ENCODE measurements around the gene PACSIN2. TPM values are rescaled to one million over a fixed set of nuclear protein-coding genes. Genes with fewer than 3 reads are reported as not detected.
"Not testable (repeated sequence)": the region's sequence is repeated elsewhere in the genome, so short reads cannot be mapped to it uniquely, and the experiment has no call there.

PACSIN2 gene
- total RNA-seq, 2 experiments from 2014 or later = 32.0 to 39.9 TPM

DNA sequence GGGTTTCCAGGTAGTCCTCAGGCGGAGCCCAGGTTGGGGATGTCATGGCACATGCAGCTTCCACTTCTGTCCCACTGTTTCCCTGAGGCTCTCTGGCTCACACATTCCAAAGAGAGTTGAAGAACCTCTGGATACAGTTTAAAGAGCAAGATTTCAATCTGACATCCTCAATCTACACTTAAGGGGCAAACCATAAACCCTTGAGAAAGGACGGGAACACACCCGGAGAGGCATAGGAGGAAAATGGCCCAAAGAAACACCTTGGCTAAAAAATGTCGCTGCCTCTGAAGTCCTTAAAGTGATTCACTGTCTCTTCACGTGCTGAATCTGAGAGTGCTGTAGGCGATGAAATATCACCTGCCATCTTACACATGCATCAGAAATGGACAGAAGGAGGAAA lies 87.0 kb downstream of the PACSIN2 start:
- CTCF ChIA-PET = no interaction called here

DNA sequence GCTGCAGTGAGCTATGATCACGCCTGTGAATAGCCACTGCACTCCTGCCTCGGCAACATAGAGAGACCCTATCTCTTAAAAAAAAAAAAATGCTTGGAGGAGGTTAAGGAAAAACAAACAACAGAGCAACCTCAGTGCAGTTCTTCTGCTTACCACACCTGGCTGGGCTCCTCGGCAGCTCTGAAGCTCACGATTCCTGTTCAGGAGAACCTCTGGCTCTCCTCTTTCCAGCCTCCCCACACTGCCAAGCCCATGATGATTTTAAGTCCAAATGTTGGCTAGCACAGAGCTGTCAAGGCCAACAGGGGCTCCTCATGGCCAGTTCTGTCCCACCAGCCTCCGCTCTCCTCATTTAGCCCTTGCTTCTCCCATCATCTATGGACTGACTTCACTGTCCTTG lies 88.2 kb downstream of the PACSIN2 start:
- Mint-ChIP-seq H3K9me3 (ENCODE audit: low read depth) (no peaks in the 10 kb centered on the region), H3K4me1 (peaks cover 26% of the 10 kb centered on the region), H3K27ac (no peak overlapping the region), H3K4me3 (no peak overlapping the region), H3K36me3 (no peaks in the 10 kb centered on the region), H3K27me3 (no peaks in the 10 kb centered on the region)
- ATAC-seq (no peak), DNase-seq (no peak)
- CTCF ChIA-PET = no interaction called here

More for the DNA sequence above, 87.0 kb downstream of the PACSIN2 start:
- no peaks in the 10 kb centered on the region for H3K36me3 Mint-ChIP-seq
- H3K27me3 Mint-ChIP-seq = no peaks in the 10 kb centered on the region
- DNase-seq (no peak), ATAC-seq (no peak)
- no peak overlapping the region for H3K27ac Mint-ChIP-seq
- H3K9me3 Mint-ChIP-seq (ENCODE audit: low read depth) = no peaks in the 10 kb centered on the region
- H3K4me3 Mint-ChIP-seq = no peak overlapping the region
- peaks cover 29% of the 10 kb centered on the region for H3K4me1 Mint-ChIP-seq

DNA sequence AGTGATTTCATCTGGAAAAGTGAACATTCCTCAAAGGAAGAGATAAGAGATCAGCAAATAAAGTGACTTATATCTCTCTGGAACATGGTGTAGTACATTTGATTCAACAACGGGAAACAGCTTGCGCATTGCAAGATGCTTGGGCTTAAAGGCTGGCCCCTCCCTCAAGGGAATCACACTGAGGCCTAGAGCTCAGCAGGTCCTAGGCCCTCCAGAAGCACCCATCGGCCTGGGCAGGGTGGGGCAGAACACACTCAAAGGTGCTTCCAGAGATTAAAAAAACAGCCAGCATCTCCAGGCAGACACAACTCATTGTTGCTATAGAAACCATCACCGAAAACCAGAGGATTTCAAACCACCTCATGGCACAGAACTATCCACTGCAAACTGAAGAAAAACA lies 88.8 kb downstream of the PACSIN2 start:
- Mint-ChIP-seq H3K36me3 (no peaks in the 10 kb centered on the region), H3K9me3 (ENCODE audit: low read depth) (no peaks in the 10 kb centered on the region), H3K27ac (no peak overlapping the region), H3K4me1 (peaks cover 20% of the 10 kb centered on the region), H3K27me3 (no peaks in the 10 kb centered on the region), H3K4me3 (no peak overlapping the region)
- CTCF ChIA-PET = no interaction called here
- no peak for ATAC-seq
- DNase-seq = no peak

DNA sequence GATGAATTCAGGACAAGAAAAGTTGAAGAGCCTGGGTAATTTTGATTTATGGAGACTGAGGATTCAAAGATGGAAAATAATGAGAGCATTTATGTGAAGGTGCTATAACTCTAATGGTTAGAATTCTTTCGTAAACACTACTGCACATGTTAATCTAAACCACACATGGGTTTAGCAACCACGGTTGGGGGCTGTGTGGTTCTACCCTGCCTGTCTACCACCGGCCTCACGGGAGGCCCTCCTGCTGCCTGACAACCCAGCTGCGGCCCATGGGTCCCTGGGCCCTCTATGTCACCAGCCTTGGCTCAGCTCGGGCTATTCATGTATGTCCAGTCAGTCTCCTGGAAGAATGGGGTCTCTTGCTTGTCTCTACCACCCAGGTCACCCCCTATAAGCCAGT lies 89.4 kb downstream of the PACSIN2 start:
- peaks cover 18% of the 10 kb centered on the region for H3K4me1 Mint-ChIP-seq
- H3K9me3 Mint-ChIP-seq (ENCODE audit: low read depth) = no peaks in the 10 kb centered on the region
- no peak overlapping the region for H3K4me3 Mint-ChIP-seq
- ATAC-seq (peak; percentile 30), DNase-seq (peak; percentile 49)
- no peaks in the 10 kb centered on the region for H3K27me3 Mint-ChIP-seq
- CTCF ChIA-PET = no interaction called here
- H3K27ac Mint-ChIP-seq = no peak overlapping the region
- H3K36me3 Mint-ChIP-seq = no peaks in the 10 kb centered on the region

DNA sequence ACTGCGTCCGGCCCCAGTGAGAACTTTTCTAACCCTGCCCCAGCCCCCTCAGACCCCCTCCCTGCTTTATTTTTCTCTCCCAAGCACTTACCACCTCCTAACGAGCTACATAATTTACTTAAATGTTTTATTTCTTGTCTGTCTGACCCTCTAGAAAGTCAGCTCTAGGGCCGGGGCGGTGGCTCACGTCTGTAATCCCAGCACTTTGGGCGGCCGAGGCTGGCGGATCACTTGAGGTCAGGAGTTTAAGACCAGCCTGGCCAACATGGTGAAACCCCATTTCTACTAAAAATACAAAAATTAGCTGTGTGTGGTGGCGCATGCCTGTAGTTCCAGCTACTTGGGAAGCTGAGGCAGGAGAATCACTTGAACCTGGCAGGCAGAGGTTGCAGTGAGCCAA lies 89.9 kb downstream of the PACSIN2 start:
- not testable (repeated sequence) for H3K36me3 Mint-ChIP-seq
- H3K4me1 Mint-ChIP-seq = peaks cover 19% of the 10 kb centered on the region

DNA sequence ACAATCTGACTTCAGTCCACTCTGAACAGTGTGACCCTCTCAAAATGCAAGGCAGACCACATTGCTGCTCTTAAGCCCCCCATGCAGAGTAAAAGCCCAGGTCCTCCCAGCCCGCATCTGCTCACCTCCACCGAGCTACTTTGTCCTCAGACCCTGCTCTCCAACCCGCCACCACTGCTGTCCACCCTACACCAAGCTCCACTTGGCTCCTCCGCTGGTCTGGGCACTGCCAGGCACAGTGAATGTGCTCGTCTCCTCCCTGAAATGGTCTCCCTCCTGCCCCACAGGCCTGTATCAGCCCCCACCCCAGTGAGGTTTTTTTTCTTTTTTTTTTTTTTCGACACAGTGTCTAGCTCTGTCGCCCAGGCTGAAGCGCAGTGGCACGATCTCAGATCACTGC lies 90.5 kb downstream of the PACSIN2 start:
- CTCF ChIA-PET = interaction anchor here (0.6 to 1.4 kb wide), 2 partner anchors 21 to 29 kb away, joined by 3 to 4 read pairs; no protein-coding TSS in a partner anchor
- Mint-ChIP-seq H3K4me3 (no peak overlapping the region), H3K27me3 (no peaks in the 10 kb centered on the region), H3K4me1 (peaks cover 19% of the 10 kb centered on the region), H3K36me3 (no peaks in the 10 kb centered on the region), H3K9me3 (ENCODE audit: low read depth) (no peaks in the 10 kb centered on the region), H3K27ac (no peak overlapping the region)
- ATAC-seq = no peak
- no peak for DNase-seq

More for the DNA sequence above, 89.9 kb downstream of the PACSIN2 start:
- H3K27me3 Mint-ChIP-seq; DNase-seq; H3K27ac Mint-ChIP-seq; ATAC-seq; H3K4me3 Mint-ChIP-seq; H3K9me3 Mint-ChIP-seq (ENCODE audit: low read depth): not testable (repeated sequence)
- CTCF ChIA-PET = interaction anchor here (0.6 to 1.4 kb wide), 2 partner anchors 22 to 29 kb away, joined by 3 to 4 read pairs; no protein-coding TSS in a partner anchor

DNA sequence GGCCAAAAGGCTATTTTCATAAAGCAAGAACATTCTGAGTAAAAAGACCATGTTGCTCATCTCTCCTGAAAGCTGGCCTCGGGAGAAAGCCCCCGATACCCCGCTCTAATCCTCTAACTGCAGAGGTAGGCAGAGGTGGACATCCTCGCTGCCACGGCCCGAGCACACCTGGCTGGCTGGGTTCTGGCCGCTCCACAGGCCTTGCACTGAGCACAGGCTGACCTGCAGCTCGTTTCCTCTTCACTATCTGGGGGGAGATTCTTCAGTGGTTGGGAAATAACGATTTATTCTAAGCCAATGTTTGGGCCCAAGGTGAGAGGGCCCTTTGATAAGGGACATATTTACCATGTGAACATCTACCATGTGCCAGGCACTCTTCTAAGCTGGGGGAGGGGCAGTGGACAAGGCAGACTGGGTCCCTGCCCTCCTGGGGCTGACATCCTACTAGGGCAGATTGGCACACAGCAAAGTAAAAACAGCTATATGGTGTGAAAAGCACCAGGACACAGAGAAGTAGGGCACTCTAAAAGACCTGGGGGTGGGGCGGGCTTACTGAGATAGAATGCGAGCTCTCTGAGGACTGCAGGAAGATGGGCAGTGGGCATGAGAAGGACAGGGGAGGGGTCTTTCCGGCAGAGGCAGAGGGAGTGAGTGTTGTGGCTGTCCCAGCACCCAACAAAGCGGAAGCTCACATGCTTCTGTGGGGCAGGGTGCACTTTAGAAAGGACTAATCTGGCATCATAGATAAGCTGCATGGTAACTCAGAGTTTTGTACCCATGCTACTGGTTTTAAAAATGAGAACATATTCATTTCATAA lies 92.4 kb downstream of the PACSIN2 start:
- Mint-ChIP-seq H3K27me3 (no peaks in the 10 kb centered on the region), H3K4me1 (peaks cover 24% of the 10 kb centered on the region), H3K9me3 (ENCODE audit: low read depth) (no peaks in the 10 kb centered on the region), H3K36me3 (no peaks in the 10 kb centered on the region), H3K4me3 (no peak overlapping the region), H3K27ac (no peak overlapping the region)
- ATAC-seq (no peak), DNase-seq (no peak)
- CTCF ChIA-PET = no interaction called here

DNA sequence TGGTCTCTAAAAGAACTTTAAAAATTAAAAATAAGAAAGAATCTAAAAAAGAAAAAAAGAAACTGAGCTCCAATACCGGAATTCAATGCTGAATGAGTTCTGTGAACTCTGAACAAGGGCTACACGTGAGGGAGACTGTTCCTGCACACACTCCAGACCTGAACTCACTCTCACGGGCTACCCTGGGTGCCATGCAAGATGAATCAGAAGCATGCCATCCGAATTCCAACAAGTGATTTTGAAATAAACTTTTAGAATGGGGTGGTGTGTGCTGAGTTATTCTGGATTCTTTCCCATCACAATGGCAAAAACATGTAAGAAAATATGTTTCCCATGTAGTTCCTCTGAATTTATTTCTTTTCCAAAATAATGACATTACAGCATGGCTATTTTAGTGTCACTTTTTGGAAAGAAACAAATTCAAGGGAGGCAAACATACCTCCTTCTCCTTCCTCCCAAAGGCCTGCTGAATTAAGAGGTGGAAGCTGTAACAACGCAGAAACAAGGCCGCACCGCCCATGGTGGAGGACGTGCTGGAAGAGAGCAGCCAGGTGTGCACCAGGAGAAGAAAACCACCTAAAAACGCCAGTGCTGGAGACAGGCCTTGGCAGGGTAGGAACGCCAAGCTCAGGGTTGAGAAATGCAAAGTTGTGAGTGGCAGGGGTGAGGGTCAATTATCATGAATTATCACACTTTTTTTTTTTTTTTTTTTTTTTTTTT lies 94.7 kb downstream of the PACSIN2 start:
- no peak overlapping the region for H3K4me3 Mint-ChIP-seq

DNA sequence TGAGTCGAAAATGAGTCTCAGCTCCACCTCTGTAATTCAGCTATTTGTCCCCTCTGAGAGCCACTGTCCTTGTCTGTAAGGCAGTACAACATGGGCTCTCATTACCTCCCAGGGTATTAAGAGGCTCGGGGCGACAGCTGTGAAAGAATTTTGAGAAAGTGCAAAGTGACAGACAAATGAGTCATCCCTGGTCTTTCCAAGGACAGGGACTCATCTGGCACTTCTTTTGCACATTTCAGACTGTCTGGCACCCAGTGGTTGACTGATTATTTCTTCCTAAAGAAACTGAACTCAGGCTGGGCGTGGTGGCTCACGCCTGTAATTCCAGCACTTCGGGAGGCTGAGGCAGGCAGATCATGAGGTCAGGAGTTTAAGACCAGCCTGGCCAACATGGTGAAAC lies 95.8 kb downstream of the PACSIN2 start:
- Mint-ChIP-seq H3K27ac (no peak overlapping the region), H3K36me3 (no peaks in the 10 kb centered on the region), H3K27me3 (no peaks in the 10 kb centered on the region), H3K4me3 (no peak overlapping the region), H3K9me3 (ENCODE audit: low read depth) (no peaks in the 10 kb centered on the region), H3K4me1 (peaks cover 13% of the 10 kb centered on the region)
- no peak for ATAC-seq
- no peak for DNase-seq
- CTCF ChIA-PET = interaction anchor here (0.7 kb wide), 1 partner anchor 416 kb away, joined by 3 read pairs; no protein-coding TSS in a partner anchor

More for the DNA sequence above, 94.7 kb downstream of the PACSIN2 start:
- H3K9me3 Mint-ChIP-seq (ENCODE audit: low read depth) = no peaks in the 10 kb centered on the region
- no peak for DNase-seq
- no peak for ATAC-seq
- CTCF ChIA-PET = no interaction called here
- no peak overlapping the region for H3K27ac Mint-ChIP-seq
- no peaks in the 10 kb centered on the region for H3K36me3 Mint-ChIP-seq
- H3K27me3 Mint-ChIP-seq = no peaks in the 10 kb centered on the region
- peaks cover 13% of the 10 kb centered on the region for H3K4me1 Mint-ChIP-seq

DNA sequence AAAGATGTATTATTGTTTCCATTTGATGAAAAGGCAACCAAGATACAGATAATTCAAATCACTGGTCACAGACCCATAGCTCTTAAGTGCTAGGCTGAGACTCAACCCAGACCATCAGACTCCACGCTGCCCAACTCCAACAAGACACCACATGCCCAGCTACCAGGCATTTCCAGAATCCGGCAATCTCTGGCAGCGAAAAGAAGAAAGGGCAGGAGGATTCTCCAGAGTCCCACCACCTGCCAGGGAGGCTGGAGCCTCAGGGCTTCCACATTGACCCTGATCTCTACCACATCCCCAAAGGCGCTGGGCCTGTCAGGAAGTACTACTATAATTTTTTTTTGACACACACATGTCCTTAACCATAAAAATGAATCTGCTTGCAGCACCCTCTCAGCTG lies 96.4 kb downstream of the PACSIN2 start:
- CTCF ChIA-PET = interaction anchor here (0.9 kb wide), 1 partner anchor 51 kb away, joined by 3 read pairs; no protein-coding TSS in a partner anchor
- peaks cover 13% of the 10 kb centered on the region for H3K4me1 Mint-ChIP-seq

DNA sequence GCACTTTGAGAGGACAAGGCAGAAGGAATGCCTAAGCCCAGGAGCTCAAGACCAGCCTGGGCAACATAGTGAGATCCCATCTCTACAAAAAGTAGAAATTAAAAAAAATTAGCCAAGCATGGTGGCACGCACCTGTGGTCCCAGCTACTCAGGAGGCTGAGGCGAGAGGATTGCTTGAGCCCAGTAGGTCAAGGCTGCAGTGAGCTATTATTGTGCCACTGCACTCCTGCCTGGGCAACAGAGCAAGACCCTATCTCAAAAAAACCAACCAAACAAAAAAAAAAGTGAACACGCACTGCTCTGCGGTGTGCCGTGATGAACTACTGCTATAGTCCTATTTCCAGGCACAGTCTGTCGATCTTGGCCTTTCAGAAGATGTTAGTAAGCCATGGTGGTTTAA lies 97.6 kb downstream of the PACSIN2 start:
- DNase-seq; H3K4me1 Mint-ChIP-seq; CTCF ChIA-PET; ATAC-seq; H3K27ac Mint-ChIP-seq; H3K36me3 Mint-ChIP-seq; H3K4me3 Mint-ChIP-seq; H3K27me3 Mint-ChIP-seq; H3K9me3 Mint-ChIP-seq (ENCODE audit: low read depth): not testable (repeated sequence)

More for the DNA sequence above, 96.4 kb downstream of the PACSIN2 start:
- H3K9me3 Mint-ChIP-seq (ENCODE audit: low read depth) = no peaks in the 10 kb centered on the region
- no peak for DNase-seq
- no peaks in the 10 kb centered on the region for H3K36me3 Mint-ChIP-seq
- no peak overlapping the region for H3K4me3 Mint-ChIP-seq
- H3K27me3 Mint-ChIP-seq = no peaks in the 10 kb centered on the region
- no peak overlapping the region for H3K27ac Mint-ChIP-seq
- ATAC-seq = no peak

DNA sequence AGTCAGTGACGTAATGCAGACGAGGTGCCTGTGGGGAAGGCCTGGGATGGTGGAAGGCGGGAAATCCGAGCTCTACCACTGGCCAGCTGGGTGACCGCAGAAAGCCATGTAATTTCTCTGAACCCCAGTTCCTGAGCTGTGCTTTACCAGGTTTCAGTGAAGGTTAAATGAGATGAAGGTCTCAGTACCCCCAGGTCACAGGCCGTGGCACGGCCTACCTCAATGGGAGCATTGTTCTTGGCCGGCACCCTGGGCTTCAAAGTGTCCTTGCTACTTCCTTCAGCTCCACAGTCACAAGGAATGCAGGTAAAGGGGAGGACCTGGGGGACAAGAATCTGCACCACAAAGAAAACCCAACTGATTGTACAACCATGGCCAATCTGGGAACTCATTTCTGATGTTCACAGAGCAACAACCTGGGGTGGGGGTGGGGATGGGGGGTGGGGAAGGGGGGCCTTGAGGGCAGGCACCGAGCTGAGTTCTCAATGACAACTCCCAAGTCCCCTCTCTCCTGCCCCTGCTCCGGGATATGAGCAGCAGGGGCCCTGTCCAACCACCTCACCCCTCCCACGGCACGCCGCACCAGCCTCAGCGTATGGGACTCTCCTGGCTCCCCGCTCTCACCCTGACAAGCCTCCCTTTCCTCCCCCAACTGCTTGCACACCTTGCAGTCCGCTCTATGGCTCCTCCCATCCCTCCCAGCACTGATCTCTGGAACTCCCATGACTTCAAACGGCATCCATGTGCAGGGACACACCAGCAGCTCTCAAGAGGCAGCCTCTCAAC lies 98.8 kb downstream of the PACSIN2 start:
- Mint-ChIP-seq H3K4me1 (peaks cover 6% of the 10 kb centered on the region), H3K27me3 (no peaks in the 10 kb centered on the region), H3K9me3 (ENCODE audit: low read depth) (no peaks in the 10 kb centered on the region), H3K27ac (no peak overlapping the region), H3K36me3 (peaks cover 2% of the 10 kb centered on the region), H3K4me3 (no peak overlapping the region)
- DNase-seq (no peak), ATAC-seq (no peak)
- CTCF ChIA-PET = interaction anchor here (1.6 kb wide), 1 partner anchor 49 kb away, joined by 4 read pairs; no protein-coding TSS in a partner anchor

DNA sequence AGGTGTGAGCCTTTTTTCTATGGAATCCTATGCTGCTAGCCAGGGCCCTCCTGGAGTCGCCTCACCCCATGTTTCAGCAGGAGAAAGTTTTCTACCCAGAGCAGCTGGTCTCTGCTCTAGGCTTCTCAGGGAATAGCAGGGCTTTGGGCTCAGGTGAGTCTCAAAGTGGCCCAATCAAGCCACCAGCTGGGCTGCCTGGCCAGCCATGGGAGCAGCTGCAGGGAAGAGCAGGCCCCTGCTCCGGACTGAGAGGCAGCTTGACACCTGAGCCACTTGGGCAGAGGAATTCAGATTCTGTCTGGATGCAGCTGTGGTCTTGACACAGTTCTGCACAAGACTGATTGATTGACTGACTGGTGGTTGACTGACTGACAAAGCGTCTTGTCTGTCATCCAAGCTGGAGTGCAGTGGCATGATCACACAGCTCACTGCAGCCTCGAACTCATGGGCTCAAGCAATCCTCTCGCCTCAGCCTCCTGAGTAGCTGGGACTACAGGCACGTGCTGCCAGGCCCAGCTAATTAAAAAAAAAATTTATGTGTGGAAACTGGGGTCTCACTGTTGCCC lies 100.4 kb downstream of the PACSIN2 start:
- Mint-ChIP-seq H3K36me3 (peaks cover 2% of the 10 kb centered on the region), H3K27me3 (no peaks in the 10 kb centered on the region), H3K4me1 (peaks cover 4% of the 10 kb centered on the region), H3K9me3 (ENCODE audit: low read depth) (no peaks in the 10 kb centered on the region), H3K27ac (no peak overlapping the region), H3K4me3 (no peak overlapping the region)
- CTCF ChIA-PET = interaction anchor here (1.6 kb wide), 1 partner anchor 47 kb away, joined by 4 read pairs; no protein-coding TSS in a partner anchor
- no peak for ATAC-seq
- no peak for DNase-seq

All from activated CD8-positive, alpha-beta memory T cell treated with anti-CD3 and anti-CD28 coated beads, Interleukin-2, amount 10 ng/mL, durations not matched to agents 7 days and 5 days (primary cell).